Activated naive CD8-positive, alpha-beta T cell (primary cell): ENCODE results near the gene SLC26A4.

Source experiments
- H3K27ac Mint-ChIP-seq: one replicate; pipeline ENCODE4 v1.8.0; 2021; ENCODE audit warnings: mixed read lengths
- H3K27me3 Mint-ChIP-seq: one replicate; pipeline ENCODE4 v1.8.0; 2021; ENCODE audit warnings: mixed read lengths
- H3K36me3 Mint-ChIP-seq: one replicate; pipeline ENCODE4 v1.8.0; 2021; ENCODE audit warnings: mixed read lengths
- H3K4me1 Mint-ChIP-seq: one replicate; pipeline ENCODE4 v1.8.0; 2021; ENCODE audit warnings: low read depth, mixed read lengths
- H3K4me3 Mint-ChIP-seq: one replicate; pipeline ENCODE4 v1.8.0; 2021; ENCODE audit warnings: mild to moderate bottlenecking, mixed read lengths
- H3K9me3 Mint-ChIP-seq: one replicate; pipeline ENCODE4 v1.8.0; 2021; ENCODE audit warnings: low read depth, mixed read lengths

The SLC26A4 gene

DNA sequence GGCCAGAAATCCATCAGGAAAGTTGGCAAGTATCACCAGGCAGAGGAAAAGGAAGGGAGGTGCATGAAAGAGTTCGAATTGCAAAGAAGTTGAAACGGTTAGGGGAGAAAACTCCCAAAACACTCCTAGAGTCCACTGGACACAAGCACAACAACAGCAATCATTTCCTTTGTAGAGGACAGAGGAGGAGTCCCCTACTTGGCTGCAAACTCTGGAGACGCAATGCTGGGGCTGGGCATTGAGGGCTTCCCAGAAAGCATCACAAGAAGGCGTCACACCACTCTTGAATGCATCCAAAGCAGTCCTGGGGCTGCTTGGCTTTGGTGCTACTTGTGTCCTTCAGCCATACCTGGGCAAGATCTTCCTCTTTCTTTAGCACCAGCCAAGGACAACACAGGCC lies 18.1 kb upstream of the SLC26A4 start:
- Mint-ChIP-seq H3K27me3 (peaks cover 8% of the 10 kb centered on the region), H3K36me3 (no peaks in the 10 kb centered on the region), H3K4me1 (peaks cover 7% of the 10 kb centered on the region), H3K27ac (no peak overlapping the region), H3K4me3 (no peak overlapping the region), H3K9me3 (peaks cover 6% of the 10 kb centered on the region)

DNA sequence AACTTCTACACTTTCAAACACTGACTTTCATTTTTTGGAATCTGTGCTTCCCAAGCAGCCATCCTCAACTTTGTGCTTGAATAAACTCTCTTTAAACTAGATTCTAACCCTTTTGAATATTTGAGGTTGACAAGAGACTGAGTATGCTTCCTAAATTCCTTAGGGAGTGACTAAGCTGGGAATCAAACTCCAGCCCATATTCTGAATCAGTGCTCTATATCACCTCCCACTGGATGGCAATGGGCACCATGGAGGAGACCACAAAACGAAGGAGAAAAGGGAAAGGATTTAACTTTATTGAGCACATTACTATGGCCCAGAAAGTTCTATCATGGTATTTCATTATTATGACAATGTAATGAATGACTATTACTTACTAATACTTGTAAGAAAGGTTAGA lies 17.2 kb upstream of the SLC26A4 start:
- H3K36me3 Mint-ChIP-seq: no peaks in the 10 kb centered on the region
- H3K27me3 Mint-ChIP-seq: peaks cover 7% of the 10 kb centered on the region
- peaks cover 3% of the 10 kb centered on the region for H3K4me1 Mint-ChIP-seq
- no peaks in the 10 kb centered on the region for H3K9me3 Mint-ChIP-seq
- no peak overlapping the region for H3K27ac Mint-ChIP-seq
- no peak overlapping the region for H3K4me3 Mint-ChIP-seq

DNA sequence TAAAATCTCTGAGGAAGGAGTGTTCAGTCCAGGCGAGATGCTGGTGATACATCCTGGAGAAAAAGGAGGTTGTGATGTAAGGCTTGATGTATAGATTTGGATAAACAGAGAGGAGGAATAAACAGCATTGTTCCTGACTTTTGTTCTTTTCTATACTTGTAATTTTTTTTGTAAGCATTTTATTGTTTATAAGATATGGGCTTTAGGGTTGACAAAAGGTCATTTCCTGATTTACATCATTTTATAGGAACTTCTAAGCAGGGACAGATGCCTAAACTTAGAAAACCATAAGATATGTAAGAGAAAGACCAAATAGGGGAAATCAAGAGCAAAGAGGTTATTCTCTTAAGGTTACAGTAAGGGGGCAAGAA lies 16.7 kb upstream of the SLC26A4 start:
- peaks cover 2% of the 10 kb centered on the region for H3K4me1 Mint-ChIP-seq
- no peak overlapping the region for H3K4me3 Mint-ChIP-seq
- no peaks in the 10 kb centered on the region for H3K9me3 Mint-ChIP-seq
- H3K27ac Mint-ChIP-seq: no peak overlapping the region
- no peaks in the 10 kb centered on the region for H3K36me3 Mint-ChIP-seq
- peaks cover 7% of the 10 kb centered on the region for H3K27me3 Mint-ChIP-seq

DNA sequence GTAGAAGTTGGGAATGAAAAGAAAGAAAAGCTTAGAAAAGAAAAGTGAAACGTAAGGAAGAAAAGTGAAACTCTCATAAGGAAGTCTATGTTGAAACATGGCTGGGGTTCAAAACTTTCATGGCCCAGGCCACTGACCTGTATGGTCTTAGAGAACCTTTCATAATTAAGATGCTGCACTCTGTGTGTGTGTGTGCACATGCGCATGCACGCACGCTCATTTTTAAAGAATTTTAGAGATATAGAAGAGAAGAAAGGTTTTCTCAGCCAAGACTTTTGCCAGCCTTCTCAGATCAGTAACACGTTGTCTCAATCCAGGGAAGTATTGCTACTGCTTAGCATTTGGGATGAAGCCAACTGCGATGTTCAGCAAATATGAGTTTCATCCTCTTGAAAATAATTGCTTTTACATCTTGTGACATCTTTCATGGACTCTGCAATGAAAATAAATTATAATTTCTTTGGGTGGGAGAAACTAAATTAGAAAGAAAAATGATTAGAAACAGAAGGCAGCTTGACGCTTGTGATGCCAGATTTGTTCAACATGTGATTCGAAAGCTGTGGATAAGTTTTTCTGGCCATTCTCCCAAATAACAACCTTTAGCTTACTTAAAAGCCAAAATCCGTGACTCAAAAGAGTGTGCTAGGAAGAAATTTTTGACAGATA lies 16.2 kb upstream of the SLC26A4 start:
- Mint-ChIP-seq H3K27ac (no peak overlapping the region), H3K4me3 (no peak overlapping the region), H3K9me3 (no peaks in the 10 kb centered on the region), H3K4me1 (peaks cover 2% of the 10 kb centered on the region), H3K36me3 (no peaks in the 10 kb centered on the region), H3K27me3 (peaks cover 5% of the 10 kb centered on the region)

DNA sequence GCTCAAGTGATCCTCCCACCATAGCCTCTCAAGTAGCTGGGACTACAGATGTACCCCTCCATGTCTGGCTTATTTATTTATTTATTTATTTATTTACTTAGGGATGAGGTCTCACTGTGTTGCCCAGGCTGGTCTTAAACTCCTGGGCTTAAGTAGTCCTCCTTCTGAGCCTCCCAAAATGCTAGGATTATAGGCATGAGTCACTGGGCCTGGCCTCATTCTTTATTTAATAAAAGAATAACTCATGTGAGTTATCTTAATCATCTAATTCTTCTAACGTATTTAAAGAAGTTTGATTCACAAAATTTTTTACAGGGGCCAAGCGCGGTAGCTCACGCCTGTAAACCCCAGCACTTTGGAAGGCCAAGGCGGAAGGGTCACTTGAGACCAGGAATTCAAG lies 8.0 kb upstream of the SLC26A4 start:
- H3K27ac Mint-ChIP-seq: no peak overlapping the region
- peaks cover 3% of the 10 kb centered on the region for H3K4me1 Mint-ChIP-seq
- peaks cover 12% of the 10 kb centered on the region for H3K27me3 Mint-ChIP-seq
- H3K4me3 Mint-ChIP-seq: no peak overlapping the region
- no peaks in the 10 kb centered on the region for H3K9me3 Mint-ChIP-seq
- no peaks in the 10 kb centered on the region for H3K36me3 Mint-ChIP-seq

DNA sequence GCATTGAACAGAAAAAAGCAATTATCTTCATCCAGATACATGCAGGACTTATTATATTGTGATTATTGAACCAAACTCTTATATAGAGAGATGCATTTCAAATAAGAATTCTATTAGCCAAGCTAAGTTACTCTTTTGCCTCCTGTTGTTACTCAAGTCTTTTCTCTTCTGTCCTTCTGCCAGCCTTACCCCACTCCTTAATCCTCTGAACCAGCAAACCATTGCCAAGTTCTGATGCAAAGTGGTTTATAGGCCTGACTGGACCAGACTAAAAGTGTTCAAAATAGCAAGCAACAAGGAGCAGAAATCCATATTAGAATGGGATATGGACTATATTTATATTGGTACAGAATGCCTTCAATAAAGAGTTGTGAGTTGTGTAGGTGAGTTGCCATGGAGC lies 2.2 kb upstream of the SLC26A4 start:
- Mint-ChIP-seq H3K9me3 (no peaks in the 10 kb centered on the region), H3K27ac (no peak overlapping the region), H3K36me3 (peaks cover 3% of the 10 kb centered on the region), H3K4me3 (no peak overlapping the region), H3K4me1 (peaks cover 36% of the 10 kb centered on the region), H3K27me3 (peaks cover 29% of the 10 kb centered on the region)

DNA sequence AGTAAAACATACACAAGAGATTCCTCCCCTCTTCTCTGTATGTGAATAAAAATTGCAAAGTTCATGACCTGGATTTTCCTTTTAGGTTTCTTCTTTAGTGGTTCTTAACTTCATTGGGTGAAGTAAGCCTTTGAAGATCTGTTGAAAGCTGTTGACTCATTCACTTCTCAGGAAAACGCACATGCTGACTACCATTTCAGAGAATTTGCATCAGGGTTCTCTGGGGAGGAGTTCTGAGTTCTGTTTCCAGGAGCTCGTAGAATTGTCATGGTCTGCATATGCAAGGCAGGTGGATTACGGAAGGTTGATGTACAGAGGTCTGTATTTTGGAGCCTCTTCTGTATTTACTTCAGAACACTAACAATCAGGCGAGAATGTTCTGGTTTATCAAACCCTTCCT lies 962 bp upstream of the SLC26A4 start:
- H3K4me1 Mint-ChIP-seq: peaks cover 36% of the 10 kb centered on the region
- peak overlapping the region; percentile 87 for H3K27ac Mint-ChIP-seq
- peaks cover 3% of the 10 kb centered on the region for H3K36me3 Mint-ChIP-seq
- H3K9me3 Mint-ChIP-seq: no peaks in the 10 kb centered on the region
- H3K4me3 Mint-ChIP-seq: peak overlapping the region; percentile 82
- H3K27me3 Mint-ChIP-seq: peaks cover 28% of the 10 kb centered on the region

DNA sequence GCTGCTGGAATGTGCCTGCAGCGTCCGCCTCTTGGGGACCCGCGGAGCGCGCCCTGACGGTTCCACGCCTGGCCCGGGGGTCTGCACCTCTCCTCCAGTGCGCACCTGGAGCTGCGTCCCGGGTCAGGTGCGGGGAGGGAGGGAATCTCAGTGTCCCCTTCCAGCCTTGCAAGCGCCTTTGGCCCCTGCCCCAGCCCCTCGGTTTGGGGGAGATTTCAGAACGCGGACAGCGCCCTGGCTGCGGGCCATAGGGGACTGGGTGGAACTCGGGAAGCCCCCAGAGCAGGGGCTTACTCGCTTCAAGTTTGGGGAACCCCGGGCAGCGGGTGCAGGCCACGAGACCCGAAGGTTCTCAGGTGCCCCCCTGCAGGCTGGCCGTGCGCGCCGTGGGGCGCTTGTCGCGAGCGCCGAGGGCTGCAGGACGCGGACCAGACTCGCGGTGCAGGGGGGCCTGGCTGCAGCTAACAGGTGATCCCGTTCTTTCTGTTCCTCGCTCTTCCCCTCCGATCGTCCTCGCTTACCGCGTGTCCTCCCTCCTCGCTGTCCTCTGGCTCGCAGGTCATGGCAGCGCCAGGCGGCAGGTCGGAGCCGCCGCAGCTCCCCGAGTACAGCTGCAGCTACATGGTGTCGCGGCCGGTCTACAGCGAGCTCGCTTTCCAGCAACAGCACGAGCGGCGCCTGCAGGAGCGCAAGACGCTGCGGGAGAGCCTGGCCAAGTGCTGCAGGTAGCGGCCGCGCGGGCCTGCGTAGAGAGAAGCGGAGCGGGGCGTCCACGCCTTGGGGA lies 645 bp downstream of the SLC26A4 start:
- H3K27ac Mint-ChIP-seq: no peak overlapping the region
- peaks cover 3% of the 10 kb centered on the region for H3K36me3 Mint-ChIP-seq
- no peaks in the 10 kb centered on the region for H3K9me3 Mint-ChIP-seq
- peaks cover 33% of the 10 kb centered on the region for H3K4me1 Mint-ChIP-seq
- H3K27me3 Mint-ChIP-seq: peaks cover 29% of the 10 kb centered on the region
- H3K4me3 Mint-ChIP-seq: peak overlapping the region; percentile 90

DNA sequence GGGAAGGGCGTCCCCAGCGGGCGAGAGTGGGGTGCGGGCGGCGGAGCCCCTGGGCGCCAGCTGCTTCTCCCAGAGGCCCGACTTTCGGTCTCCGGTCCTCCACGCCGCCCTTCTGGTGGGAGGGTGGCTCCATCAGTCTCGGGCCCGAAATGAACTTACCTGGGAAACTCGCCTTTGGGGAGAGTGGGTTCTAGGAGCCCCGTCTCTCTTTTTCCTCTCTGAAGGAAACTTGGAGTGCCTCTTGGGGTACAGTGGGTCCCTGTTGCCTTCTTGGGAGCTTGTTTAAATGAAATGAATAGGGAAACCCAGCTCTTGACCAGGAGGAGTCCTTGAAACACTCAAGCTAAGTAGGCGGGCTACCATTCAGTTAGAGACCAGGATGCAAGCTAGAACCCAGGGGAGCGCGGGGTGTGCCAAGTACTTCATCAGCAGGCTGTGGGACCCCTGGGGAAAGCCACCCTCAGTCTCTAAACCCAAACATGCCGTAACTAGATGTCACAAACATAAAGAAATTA lies 1.3 kb downstream of the SLC26A4 start:
- no peak overlapping the region for H3K27ac Mint-ChIP-seq
- peaks cover 3% of the 10 kb centered on the region for H3K36me3 Mint-ChIP-seq
- peaks cover 26% of the 10 kb centered on the region for H3K27me3 Mint-ChIP-seq
- no peaks in the 10 kb centered on the region for H3K9me3 Mint-ChIP-seq
- peak overlapping the region; percentile 90 for H3K4me3 Mint-ChIP-seq
- H3K4me1 Mint-ChIP-seq: peaks cover 33% of the 10 kb centered on the region

DNA sequence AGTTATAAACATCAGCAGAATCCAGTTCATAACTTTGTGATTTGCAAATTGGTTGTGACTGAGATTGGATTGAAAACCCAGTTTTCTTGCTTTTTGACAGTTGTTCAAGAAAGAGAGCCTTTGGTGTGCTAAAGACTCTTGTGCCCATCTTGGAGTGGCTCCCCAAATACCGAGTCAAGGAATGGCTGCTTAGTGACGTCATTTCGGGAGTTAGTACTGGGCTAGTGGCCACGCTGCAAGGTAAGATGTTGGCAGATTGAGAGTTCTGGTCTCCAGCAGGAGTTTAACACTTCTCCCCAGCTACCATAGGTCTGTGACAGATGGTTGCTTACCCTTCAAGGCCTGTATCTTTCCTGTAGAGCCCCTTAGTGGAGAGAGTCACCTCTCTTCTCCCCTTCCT lies 2.6 kb downstream of the SLC26A4 start:
- Mint-ChIP-seq H3K27me3 (peaks cover 25% of the 10 kb centered on the region), H3K9me3 (no peaks in the 10 kb centered on the region), H3K27ac (no peak overlapping the region), H3K36me3 (peaks cover 3% of the 10 kb centered on the region), H3K4me1 (peaks cover 30% of the 10 kb centered on the region), H3K4me3 (no peak overlapping the region)

DNA sequence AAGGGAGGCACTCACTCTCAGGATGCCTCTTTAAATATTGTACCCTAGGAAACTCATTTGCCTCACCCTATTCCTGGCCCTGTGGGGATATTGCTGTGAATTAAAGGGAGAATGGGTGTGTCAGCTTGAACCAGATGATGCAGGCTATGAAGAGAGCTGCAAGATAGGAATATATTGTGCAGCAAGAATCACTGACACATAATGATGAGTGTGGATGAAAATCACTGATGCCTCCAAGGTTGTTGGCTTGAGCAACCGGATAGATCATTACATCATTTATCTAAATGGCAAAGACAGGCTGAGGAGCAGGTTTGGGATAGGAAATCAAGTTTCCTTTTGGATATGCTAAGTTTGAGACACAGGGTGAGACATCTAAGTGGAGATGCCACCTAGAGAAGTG lies 6.2 kb downstream of the SLC26A4 start:
- Mint-ChIP-seq H3K4me3 (no peak overlapping the region), H3K27ac (no peak overlapping the region), H3K4me1 (peaks cover 2% of the 10 kb centered on the region), H3K9me3 (no peaks in the 10 kb centered on the region), H3K27me3 (peaks cover 17% of the 10 kb centered on the region), H3K36me3 (no peaks in the 10 kb centered on the region)

DNA sequence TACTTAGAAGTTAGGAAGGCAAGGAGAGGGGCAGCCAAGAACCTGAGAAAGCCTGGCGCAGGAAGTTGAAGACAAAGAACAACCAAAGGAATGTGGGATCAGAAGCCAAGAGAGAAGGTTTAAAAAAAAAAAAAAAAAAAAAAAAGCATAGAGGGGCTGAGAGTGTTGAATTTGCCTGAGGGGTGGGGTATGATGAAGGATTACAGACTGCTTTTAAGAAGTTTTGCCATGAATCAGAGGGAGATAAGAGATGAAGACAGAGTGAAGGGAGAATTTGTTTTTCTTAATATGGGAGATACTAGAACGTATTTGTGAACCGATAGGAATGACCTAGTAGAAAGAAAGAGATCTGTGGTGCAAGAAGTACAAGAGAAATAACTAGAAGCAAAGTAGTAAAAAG lies 6.7 kb downstream of the SLC26A4 start:
- Mint-ChIP-seq H3K36me3 (no peaks in the 10 kb centered on the region), H3K9me3 (no peaks in the 10 kb centered on the region), H3K4me1 (no peaks in the 10 kb centered on the region), H3K4me3 (no peak overlapping the region), H3K27me3 (peaks cover 15% of the 10 kb centered on the region), H3K27ac (no peak overlapping the region)

DNA sequence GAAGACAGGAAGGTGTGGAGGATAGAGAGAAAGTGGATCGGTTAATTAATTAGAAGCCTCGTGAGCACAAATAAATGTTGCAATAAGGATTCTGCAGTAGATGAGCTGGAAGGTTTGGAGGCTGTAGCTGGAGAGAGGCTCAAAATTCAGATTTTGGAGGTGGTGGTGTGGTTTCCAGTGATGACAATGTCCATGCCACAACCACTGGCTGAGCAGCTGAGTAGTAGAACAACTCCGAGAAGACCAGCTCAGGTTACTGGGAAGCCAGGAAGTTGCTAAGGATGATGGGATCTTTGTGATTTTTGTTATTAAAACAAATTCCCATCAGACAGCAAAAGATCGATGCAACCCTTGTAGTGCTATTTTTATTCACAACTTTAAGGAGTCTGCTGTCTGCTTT lies 7.7 kb downstream of the SLC26A4 start:
- peaks cover 16% of the 10 kb centered on the region for H3K27me3 Mint-ChIP-seq
- H3K9me3 Mint-ChIP-seq: no peaks in the 10 kb centered on the region
- no peak overlapping the region for H3K4me3 Mint-ChIP-seq
- no peak overlapping the region for H3K27ac Mint-ChIP-seq
- H3K36me3 Mint-ChIP-seq: no peaks in the 10 kb centered on the region
- H3K4me1 Mint-ChIP-seq: no peaks in the 10 kb centered on the region

DNA sequence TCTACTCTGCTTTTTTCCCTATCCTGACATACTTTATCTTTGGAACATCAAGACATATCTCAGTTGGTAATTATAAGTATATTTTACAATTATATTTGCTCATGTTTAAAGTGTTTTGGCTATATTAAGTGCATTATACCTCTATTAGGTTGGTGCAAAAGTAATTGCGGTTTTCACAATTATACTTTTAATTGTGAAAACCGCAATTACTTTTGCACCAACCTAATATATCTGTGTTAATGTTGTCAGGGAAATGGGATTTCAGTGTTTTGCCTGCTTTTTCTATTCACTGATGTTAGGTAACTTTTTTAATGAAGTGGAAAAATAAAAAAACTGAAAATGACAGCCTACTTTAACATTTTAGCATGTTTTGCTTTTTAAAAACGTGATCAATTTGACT lies 11.6 kb downstream of the SLC26A4 start:
- H3K36me3 Mint-ChIP-seq: no peaks in the 10 kb centered on the region
- peaks cover 9% of the 10 kb centered on the region for H3K27me3 Mint-ChIP-seq
- H3K4me3 Mint-ChIP-seq: no peak overlapping the region
- H3K27ac Mint-ChIP-seq: no peak overlapping the region
- H3K9me3 Mint-ChIP-seq: no peaks in the 10 kb centered on the region
- no peaks in the 10 kb centered on the region for H3K4me1 Mint-ChIP-seq

DNA sequence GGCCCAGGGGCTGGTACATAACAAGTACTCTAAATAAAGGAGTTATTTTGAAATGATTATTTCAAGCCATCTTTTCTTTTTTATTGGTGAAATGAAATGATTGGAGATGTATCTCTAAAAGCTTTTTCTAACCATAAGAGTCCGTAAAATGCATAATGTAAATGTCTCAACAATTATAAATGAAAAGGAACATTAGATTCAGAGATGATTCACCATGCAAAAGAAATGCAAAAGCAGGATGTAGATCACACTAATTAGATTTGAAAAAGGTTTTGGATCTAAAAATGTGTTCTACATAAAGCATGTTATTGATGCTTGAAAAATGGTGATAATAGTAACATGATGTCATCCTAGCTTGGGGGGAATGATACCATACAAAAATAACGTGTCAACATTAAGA lies 15.6 kb downstream of the SLC26A4 start:
- Mint-ChIP-seq H3K36me3 (no peaks in the 10 kb centered on the region), H3K9me3 (no peaks in the 10 kb centered on the region), H3K4me1 (peaks cover 12% of the 10 kb centered on the region), H3K4me3 (no peak overlapping the region), H3K27me3 (peaks cover 4% of the 10 kb centered on the region), H3K27ac (no peak overlapping the region)
